Measurements from ENCODE around the gene NRSN1. TPM values are rescaled to one million over a fixed set of nuclear protein-coding genes. Genes with fewer than 3 reads are reported as not detected.

NRSN1 gene
- total RNA-seq, 1 experiment from 2014 or later = not detected

GRCh38 chr6:24117021-24117420 is 9.0 kb upstream of the NRSN1 start:
- Histone ChIP-seq H3K23ac (ENCODE audit: insufficient read length, low read depth, low read length) (no peak overlapping the region), H3K27ac (ENCODE audit: insufficient read length, low read depth, low read length) (no peak overlapping the region), H4K5ac (ENCODE audit: insufficient read length, low read depth, low read length) (no peak overlapping the region), H3K23me2 (ENCODE audit: insufficient read length, low read depth, low read length, poor library complexity, severe bottlenecking) (no peaks in the 10 kb centered on the region), H3K9ac (ENCODE audit: extremely low read depth, insufficient read length, low read length) (no peak overlapping the region), H3K79me2 (ENCODE audit: insufficient read depth, low read length) (no peaks in the 10 kb centered on the region), H4K20me1 (ENCODE audit: control insufficient read depth, insufficient read depth, insufficient read length) (no peaks in the 10 kb centered on the region), H3K4ac (ENCODE audit: low read depth, low read length) (no peak overlapping the region), H3K4me1 (ENCODE audit: insufficient read depth, low read length) (no peaks in the 10 kb centered on the region), H3K27me3 (ENCODE audit: insufficient read depth, low read length) (no peaks in the 10 kb centered on the region), H2BK5ac (ENCODE audit: insufficient read length, low read length) (no peak overlapping the region), H2BK12ac (ENCODE audit: insufficient read length, low read depth, low read length) (no peak overlapping the region), H3K79me1 (ENCODE audit: insufficient read depth, low read depth, low read length, poor library complexity, severe bottlenecking) (no peaks in the 10 kb centered on the region), H2BK120ac (ENCODE audit: low read depth, low read length, poor library complexity, severe bottlenecking) (no peak overlapping the region), H4K91ac (ENCODE audit: insufficient read length, low read depth, low read length) (no peak overlapping the region), H2BK20ac (ENCODE audit: low read depth, low read length, poor library complexity, severe bottlenecking) (no peak overlapping the region), H2AFZ (ENCODE audit: low read length) (no peak overlapping the region), H2BK15ac (ENCODE audit: low read depth, low read length) (no peak overlapping the region), H4K8ac (replicated peaks; ENCODE audit: insufficient read length, low read depth, low read length) (no peak overlapping the region), H3K56ac (ENCODE audit: insufficient read length, low read depth, low read length) (no peak overlapping the region), H2AK5ac (ENCODE audit: insufficient read length, low read length) (no peak overlapping the region), H3K9me3 (ENCODE audit: control insufficient read depth, low read depth, low read length) (no peaks in the 10 kb centered on the region), H3K14ac (ENCODE audit: insufficient read depth, low read length) (no peak overlapping the region), H3K4me2 (ENCODE audit: insufficient read depth, insufficient read length, low read length) (no peak overlapping the region), H3K18ac (ENCODE audit: insufficient read length, low read depth, low read length) (no peak overlapping the region), H3T11ph (ENCODE audit: low read length) (no peak overlapping the region)
- Mint-ChIP-seq H3K27ac (no peak overlapping the region), H3K36me3 (ENCODE audit: insufficient read depth in 1 of 3, low read depth in 3 of 3) (no peaks in the 10 kb centered on the region), H3K27me3 (ENCODE audit: low read depth) (no peaks in the 10 kb centered on the region), H3K4me3 (no peak overlapping the region), H3K9me3 (no peaks in the 10 kb centered on the region), H3K4me1 (peaks cover 2 to 8% of the 10 kb centered on the region in 2 experiments; a peak in 2 of 4 replicates)
- no peak for TF ChIP-seq CTCF (conservative IDR thresholded peaks at IDR 0.05)
- DNase-seq = no peak
- no CpG with 5 or more reads among the region's 2 CpGs for WGBS (ENCODE audit: extremely low coverage, insufficient read length, low lambda C conversion rate)
